Measurements from ENCODE around the gene NAA40.

DNA sequence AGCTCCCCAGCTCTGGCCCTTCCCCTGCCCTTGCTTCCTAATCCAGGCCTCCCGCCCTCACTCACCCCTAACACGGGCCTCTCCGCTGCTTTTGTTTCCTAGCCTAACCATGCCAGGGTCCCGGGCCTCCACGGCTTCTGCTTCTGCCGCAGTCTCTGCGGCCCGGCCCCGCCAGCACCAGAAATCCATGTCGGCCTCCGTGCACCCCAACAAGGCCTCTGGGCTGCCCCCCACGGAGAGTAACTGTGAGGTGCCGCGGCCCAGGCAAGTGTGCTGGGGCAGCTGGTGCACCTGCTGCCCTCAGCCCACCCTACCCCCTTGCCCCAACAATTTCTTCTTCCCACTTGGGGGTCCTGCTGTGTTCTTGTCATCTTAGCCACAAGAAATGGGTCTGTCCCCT, 34.9 kb upstream of the NAA40 start:
- TF ChIP-seq TCF4 (CRISPR knock-in tag; IDR thresholded peaks at IDR 0.05; ENCODE audit: borderline replicate concordance) (no peak), PPARA (CRISPR knock-in tag; IDR thresholded peaks at IDR 0.05; ENCODE audit: borderline replicate concordance) (no peak), ZC3H10 (CRISPR knock-in tag; IDR thresholded peaks at IDR 0.05) (no peak), TOX (CRISPR knock-in tag; IDR thresholded peaks at IDR 0.05; ENCODE audit: borderline replicate concordance) (no peak), ZFP30 (CRISPR knock-in tag; IDR thresholded peaks at IDR 0.05) (no peak), ZNF70 (CRISPR knock-in tag; IDR thresholded peaks at IDR 0.05) (no peak), OSR1 (CRISPR knock-in tag; IDR thresholded peaks at IDR 0.05) (no peak), ZNF565 (CRISPR knock-in tag; conservative IDR thresholded peaks at IDR 0.05; ENCODE audit: low read depth) (no peak), ARNTL (CRISPR knock-in tag; IDR thresholded peaks at IDR 0.05; ENCODE audit: borderline replicate concordance, low read depth) (no peak), ISL1 (CRISPR knock-in tag; IDR thresholded peaks at IDR 0.05) (no peak), GLIS3 (CRISPR knock-in tag; IDR thresholded peaks at IDR 0.05) (no peak)
- TF ChIP-seq, protein P1, sequence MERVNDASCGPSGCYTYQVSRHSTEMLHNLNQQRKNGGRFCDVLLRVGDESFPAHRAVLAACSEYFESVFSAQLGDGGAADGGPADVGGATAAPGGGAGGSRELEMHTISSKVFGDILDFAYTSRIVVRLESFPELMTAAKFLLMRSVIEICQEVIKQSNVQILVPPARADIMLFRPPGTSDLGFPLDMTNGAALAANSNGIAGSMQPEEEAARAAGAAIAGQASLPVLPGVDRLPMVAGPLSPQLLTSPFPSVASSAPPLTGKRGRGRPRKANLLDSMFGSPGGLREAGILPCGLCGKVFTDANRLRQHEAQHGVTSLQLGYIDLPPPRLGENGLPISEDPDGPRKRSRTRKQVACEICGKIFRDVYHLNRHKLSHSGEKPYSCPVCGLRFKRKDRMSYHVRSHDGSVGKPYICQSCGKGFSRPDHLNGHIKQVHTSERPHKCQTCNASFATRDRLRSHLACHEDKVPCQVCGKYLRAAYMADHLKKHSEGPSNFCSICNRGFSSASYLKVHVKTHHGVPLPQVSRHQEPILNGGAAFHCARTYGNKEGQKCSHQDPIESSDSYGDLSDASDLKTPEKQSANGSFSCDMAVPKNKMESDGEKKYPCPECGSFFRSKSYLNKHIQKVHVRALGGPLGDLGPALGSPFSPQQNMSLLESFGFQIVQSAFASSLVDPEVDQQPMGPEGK (CRISPR knock-in tag; IDR thresholded peaks at IDR 0.05; ENCODE audit: borderline replicate concordance): no peak
- TF ChIP-seq, protein P2, sequence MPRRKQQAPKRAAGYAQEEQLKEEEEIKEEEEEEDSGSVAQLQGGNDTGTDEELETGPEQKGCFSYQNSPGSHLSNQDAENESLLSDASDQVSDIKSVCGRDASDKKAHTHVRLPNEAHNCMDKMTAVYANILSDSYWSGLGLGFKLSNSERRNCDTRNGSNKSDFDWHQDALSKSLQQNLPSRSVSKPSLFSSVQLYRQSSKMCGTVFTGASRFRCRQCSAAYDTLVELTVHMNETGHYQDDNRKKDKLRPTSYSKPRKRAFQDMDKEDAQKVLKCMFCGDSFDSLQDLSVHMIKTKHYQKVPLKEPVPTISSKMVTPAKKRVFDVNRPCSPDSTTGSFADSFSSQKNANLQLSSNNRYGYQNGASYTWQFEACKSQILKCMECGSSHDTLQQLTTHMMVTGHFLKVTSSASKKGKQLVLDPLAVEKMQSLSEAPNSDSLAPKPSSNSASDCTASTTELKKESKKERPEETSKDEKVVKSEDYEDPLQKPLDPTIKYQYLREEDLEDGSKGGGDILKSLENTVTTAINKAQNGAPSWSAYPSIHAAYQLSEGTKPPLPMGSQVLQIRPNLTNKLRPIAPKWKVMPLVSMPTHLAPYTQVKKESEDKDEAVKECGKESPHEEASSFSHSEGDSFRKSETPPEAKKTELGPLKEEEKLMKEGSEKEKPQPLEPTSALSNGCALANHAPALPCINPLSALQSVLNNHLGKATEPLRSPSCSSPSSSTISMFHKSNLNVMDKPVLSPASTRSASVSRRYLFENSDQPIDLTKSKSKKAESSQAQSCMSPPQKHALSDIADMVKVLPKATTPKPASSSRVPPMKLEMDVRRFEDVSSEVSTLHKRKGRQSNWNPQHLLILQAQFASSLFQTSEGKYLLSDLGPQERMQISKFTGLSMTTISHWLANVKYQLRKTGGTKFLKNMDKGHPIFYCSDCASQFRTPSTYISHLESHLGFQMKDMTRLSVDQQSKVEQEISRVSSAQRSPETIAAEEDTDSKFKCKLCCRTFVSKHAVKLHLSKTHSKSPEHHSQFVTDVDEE (CRISPR knock-in tag; IDR thresholded peaks at IDR 0.05): no peak
- TF ChIP-seq, protein P3, sequence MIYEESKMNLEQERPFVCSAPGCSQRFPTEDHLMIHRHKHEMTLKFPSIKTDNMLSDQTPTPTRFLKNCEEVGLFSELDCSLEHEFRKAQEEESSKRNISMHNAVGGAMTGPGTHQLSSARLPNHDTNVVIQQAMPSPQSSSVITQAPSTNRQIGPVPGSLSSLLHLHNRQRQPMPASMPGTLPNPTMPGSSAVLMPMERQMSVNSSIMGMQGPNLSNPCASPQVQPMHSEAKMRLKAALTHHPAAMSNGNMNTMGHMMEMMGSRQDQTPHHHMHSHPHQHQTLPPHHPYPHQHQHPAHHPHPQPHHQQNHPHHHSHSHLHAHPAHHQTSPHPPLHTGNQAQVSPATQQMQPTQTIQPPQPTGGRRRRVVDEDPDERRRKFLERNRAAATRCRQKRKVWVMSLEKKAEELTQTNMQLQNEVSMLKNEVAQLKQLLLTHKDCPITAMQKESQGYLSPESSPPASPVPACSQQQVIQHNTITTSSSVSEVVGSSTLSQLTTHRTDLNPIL (CRISPR knock-in tag; IDR thresholded peaks at IDR 0.05; ENCODE audit: low read depth): no peak

Measured in SK-N-SH treated with all-trans-retinoic acid at 6 μM for 48 hours (cell line).